ENCODE results near the gene DNMT3A.

Gene DNMT3A

GRCh38 chr2:25307949-25308557, 33.7 kb downstream of the DNMT3A start:
- H3K4me3 ChIP-seq (ENCODE audit: low read depth, low read length) = no peak overlapping the region

DNA sequence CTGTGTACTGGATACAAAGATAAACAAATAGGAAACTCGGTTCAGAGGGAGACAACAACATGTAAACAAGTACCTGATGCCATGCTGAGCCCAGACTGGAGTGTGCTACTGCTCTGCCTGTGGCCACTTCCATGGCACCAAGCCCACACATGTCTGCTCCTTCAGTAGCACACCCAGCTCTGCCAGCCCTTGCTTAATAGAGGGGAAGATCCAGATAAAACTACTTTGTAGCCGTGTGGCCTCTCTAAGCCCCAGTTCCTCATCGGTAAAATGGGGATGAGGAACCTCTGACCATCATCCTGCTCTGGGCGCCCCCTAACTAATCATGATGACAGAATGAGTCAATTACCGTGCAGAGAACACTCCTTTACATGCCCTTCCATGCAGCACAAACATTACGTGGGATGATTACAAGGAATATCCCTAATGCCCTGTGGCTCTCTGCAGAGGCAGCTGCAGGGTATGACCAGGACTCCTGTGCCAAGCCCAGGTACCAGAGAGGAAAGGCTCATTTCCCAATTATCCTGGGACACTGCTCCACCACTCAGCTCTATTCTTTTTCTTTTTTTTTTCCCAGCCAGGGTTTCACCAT, 34.9 kb downstream of the DNMT3A start:
- no peak overlapping the region for H3K4me3 ChIP-seq (ENCODE audit: low read depth, low read length)

DNA sequence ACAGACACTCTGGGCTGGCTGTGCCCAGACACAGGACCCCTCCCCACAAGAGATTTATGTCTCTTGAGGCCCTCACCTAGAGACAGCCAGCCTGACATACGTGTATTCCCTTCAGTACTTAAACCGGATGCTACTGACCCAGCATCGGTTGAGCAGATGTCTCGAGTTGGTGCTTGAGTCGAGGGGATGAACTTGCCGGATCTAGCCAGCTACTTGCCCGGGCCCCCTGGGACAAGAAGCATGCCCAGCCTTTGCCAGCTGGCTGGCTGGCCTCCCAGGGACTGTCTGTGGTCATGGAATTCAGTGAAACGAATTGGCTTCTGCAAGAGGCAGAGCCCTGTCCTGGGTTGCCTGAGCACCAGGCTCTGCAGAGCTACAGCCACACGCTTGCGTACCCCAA, 36.0 kb downstream of the DNMT3A start:
- H3K4me3 ChIP-seq (ENCODE audit: low read depth, low read length) = no peak overlapping the region

- no peak overlapping the region for H3K4me3 ChIP-seq (ENCODE audit: low read depth, low read length)
Observed at GRCh38 chr2:25304826-25305596, 36.7 kb downstream of the DNMT3A start.

DNA sequence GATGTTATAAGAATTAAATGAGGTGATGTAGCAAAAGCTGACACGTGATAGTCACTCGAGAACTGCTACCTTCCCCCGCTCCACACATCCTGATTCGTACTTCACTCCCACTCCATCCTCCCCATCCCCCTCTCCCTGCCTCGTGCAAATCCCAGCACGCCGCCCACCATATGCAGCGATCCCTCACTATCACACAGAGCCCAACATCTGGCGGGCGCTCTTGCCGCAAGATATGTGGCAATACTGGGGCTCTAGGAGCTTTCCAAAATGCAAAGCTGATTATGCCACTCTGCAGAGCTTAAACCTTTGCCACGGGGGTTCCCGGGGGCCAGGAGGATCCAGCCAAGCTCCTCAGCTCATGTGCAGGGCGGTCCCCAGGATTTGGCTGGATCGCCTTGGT, 37.4 kb downstream of the DNMT3A start:
- H3K4me3 ChIP-seq (ENCODE audit: low read depth, low read length) = no peak overlapping the region

GRCh38 chr2:25303633-25304236, 38.0 kb downstream of the DNMT3A start:
- H3K4me3 ChIP-seq (ENCODE audit: low read depth, low read length) = no peak overlapping the region

DNA sequence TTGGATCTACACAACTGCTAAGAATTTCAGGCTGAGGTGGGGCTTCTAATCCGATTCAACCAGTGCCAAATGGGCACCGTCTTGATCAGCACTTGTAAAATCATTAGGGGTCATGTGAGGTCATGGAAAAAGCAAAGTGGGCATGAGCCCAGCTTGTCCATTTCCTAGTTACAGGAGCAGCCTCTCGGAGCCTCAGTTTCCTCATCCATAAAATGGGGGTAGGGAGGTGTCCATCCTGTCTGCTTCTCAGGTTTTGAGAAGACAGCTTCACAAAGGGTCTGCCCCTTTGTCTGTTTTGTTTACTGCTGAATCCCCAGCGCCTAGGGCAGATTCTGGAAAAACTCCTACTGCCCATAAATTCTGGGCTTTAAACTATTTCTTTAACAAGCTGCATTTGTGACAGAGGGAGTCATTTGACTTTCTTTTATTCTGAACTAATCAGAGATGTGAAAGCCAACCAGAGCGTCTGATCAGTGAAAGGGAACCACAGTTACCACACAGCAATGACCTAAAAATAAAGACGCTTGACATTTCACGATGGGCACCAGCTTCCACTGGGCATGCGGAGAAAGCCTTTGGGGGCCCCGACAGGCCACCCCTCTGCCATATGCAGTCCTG, 38.9 kb downstream of the DNMT3A start:
- no peak overlapping the region for H3K4me3 ChIP-seq (ENCODE audit: low read depth, low read length)

DNA sequence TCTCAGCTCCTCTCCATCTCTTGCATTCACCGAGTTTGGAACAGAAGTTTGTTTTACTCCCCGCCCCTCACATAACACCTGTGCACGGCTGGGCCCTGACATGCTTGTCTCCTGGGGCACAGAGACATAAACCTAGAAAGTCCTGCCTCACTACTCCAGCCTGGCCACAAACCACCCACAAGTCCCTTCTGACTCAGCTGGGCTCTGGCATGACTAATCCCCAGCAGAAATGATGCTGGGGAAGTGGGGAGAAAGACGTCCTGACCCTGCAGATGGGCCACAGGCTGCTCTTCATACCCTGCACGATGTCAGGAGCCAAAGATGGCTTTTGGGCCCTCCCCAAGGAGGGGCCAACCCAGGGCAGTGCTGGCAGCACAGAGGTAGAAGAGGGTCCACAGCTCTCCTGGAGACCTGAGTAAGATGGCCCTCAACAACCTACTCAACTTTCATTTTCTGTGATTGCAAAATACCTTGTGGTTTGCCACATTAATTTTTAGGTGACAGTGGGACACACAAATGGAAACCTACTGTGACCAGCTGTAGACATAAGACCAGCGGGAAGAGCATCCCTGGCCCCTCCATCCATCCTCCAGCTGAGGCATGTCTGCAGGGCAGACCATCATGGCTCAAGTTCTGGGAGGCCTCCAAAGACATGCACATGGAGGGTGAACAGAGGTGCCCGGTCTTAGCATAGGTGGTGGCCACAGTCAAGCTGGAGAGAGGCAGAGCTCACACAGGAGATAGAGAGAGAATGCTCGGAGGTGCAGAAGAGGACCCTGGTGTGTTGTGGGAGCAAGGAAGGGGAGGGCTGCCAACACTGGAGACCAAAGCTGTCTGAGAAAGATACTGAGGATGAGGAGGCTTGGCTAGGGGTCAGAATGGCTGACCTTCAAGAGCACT, 40.0 kb downstream of the DNMT3A start:
- no peak overlapping the region for H3K4me3 ChIP-seq (ENCODE audit: low read depth, low read length)

GRCh38 chr2:25300001-25300400, 41.7 kb downstream of the DNMT3A start:
- no peak overlapping the region for H3K4me3 ChIP-seq (ENCODE audit: low read depth, low read length)

DNA sequence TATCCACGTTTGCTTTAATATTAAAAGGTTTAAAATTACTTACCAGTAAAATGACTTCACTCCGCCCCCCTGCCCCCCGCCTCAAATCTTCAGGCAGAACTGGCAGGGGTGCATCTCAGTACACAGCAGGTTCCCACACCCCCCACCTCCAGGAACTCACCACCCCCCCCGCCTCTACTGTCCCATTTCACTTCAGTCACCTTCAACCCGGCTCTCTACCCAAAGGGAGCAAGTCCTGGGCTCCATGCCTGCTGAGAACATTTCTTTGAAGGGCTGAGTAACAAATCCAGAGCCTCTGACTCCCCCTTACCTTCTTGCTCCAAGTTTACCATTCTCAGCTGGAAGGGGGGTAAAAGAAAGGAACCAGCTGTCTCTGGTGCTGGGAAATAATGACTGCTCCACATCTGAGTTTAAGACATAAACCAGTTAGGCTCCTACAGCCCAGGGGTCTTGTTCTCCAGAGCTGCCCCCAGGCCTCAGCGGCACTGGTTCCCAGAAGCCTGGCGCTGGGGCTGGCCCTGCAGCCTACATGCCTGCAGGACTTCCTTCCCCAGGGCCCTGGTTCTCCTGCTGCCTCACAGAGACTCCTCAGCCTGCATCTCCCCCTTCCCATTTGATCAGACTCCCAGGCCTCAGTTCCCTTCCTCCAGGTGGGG, 42.8 kb downstream of the DNMT3A start:
- H3K4me3 ChIP-seq (ENCODE audit: low read depth, low read length) = no peak overlapping the region

GRCh38 chr2:25297738-25298137, 44.0 kb downstream of the DNMT3A start:
- H3K4me3 ChIP-seq (ENCODE audit: low read depth, low read length) = no peak overlapping the region

GRCh38 chr2:25295621-25296020, 46.1 kb downstream of the DNMT3A start:
- H3K4me3 ChIP-seq (ENCODE audit: low read depth, low read length) = no peak overlapping the region

DNA sequence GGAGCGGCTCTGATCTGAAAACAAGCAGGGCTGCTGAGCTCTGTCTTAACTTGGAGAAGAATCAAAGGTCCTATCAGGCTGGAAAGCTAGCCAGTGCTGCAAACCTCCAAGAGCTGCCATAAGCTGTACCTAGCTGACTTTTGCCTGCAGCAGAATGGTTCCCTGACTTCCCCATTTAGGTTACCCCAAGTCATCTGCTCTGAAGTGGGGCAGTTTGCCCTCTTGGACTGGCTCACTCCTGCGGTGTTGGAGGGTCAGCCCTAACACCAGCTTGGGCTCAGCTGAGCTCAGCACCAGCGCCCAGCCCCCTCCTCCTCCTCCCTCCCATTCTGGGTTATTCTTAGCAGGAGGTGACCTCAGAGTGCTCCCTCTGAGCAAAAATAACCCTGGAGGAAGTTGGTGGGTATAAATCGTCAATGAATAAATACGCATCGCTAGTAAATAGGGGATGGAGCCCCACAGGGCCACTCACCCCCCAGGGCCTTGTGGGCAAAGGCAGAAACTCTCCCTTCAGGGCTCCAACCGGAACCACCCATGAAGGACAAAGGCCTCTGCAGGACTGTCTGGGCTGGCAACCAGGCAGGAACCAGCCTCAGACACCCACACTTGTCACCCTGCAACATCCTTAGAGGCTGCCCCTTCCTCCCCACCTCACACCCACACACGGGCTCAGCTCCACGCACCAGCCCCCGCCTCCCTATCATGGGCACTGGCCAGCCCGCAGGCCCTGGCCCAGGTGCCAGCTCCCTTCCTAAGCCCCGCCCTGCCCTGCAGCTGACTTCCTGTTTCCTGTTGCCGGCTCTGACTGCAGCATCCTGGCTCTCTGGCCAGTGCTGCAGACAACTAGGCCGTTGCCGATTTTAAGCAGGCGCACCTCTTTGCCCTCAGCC, 46.9 kb downstream of the DNMT3A start:
- no peak overlapping the region for H3K4me3 ChIP-seq (ENCODE audit: low read depth, low read length)

DNA sequence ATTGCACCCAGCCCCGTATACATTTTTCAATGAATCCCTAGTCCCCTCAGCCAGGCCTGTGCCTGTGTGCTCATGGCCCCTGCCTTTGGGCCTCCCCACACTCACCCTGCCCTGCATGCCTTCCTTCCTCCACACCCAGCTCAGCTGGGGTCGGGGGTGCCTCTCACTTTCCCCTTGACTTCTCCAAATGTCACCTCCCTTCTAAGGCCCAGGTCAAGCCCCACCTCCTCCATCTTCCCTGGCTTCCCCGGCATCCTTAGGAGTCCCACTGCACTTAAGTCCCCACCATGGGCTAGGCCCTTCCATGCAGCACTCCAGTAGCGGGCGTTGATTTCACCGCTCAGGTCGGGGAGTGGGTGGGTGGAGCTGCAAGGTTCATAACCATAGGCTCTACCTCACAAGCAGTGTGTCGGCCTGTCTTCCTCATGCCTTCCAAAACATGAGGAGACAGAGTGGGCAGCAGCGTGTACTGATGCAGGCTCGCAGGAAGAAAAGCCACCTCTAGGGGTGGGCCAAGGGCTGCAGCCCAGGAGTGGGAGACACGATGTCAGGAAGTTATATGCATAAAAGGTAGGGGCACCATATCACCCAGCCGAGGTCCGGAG, 47.7 kb downstream of the DNMT3A start:
- no peak overlapping the region for H3K4me3 ChIP-seq (ENCODE audit: low read depth, low read length)

DNA sequence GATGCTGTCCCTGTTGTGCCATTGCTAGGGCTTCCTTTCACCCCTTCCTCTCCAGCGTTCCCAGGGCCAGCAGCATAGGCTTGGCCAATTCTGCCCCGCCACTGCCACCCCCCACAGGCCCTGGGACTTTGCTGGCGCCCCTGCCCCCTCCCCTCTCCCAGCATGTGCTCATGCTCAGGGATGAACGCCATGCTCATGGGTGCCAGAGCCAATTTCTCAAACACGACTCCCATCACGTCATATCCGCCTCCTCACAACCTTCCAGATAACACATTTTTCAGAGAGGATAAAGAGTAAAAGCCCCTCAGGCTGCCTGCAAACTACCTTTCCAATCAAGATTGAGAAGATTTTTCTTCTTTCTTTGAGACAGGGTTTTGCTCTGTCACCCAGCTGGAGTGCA, 48.6 kb downstream of the DNMT3A start:
- no peak overlapping the region for H3K4me3 ChIP-seq (ENCODE audit: low read depth, low read length)

GRCh38 chr2:25292408-25292807, 49.3 kb downstream of the DNMT3A start:
- no peak overlapping the region for H3K4me3 ChIP-seq (ENCODE audit: low read depth, low read length)

GRCh38 chr2:25290811-25291495, 50.8 kb downstream of the DNMT3A start:
- no peak overlapping the region for H3K4me3 ChIP-seq (ENCODE audit: low read depth, low read length)

Data from iPS-11a (cell line).